ENCODE measurements around the gene TSPAN14. TPM values are rescaled to one million over a fixed set of nuclear protein-coding genes. Genes with fewer than 3 reads are reported as not detected.

The TSPAN14 gene
- total RNA-seq, 1 donor from 2014 or later = 57.4 TPM

DNA sequence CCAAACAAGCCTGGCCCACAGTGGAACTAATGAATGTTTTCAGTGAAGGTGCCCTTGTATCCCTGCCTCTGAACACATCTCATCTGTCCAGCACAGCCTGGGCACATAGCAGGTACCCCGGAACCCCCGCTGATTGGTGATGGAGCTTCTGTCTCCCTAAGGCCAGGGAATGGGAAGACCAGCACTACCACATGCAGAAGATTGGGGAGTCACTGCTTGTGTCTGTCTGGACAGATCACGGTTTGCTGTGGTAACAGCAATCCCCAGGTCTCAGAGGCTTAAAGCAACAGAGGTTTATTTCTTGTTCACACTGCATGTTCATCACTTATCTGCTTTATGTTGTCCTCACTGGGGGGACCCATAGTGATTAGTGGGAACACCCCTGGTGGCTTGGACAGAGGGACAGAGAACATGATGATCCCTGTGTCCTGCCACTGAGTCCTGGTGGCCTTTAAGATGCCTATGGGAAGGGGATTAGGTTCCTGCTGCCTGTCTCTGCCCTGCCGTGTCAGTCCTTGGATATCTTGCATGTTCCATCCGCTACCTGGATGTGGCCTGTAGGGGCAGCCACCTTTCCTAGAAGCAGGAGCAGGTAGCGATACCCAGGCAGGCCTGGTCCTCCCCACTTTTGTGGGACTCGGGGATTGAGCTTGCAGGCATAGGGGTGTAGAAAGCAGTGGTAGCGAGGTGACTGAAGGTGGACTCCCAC lies 3.6 kb downstream of the TSPAN14 start:
- Mint-ChIP-seq H3K4me1 (ENCODE audit: low read depth) (peaks cover 73% of the 10 kb centered on the region), H3K9me3 (ENCODE audit: low read depth) (no peaks in the 10 kb centered on the region), H3K27ac (ENCODE audit: unreplicated experiment) (no peak overlapping the region), H3K4me3 (ENCODE audit: unreplicated experiment) (no peak overlapping the region), H3K27me3 (ENCODE audit: low read depth) (no peaks in the 10 kb centered on the region), H3K36me3 (ENCODE audit: low read depth) (no peaks in the 10 kb centered on the region)
- no peak for DNase-seq (ENCODE audit: low spot score)
- TF ChIP-seq, protein P1, sequence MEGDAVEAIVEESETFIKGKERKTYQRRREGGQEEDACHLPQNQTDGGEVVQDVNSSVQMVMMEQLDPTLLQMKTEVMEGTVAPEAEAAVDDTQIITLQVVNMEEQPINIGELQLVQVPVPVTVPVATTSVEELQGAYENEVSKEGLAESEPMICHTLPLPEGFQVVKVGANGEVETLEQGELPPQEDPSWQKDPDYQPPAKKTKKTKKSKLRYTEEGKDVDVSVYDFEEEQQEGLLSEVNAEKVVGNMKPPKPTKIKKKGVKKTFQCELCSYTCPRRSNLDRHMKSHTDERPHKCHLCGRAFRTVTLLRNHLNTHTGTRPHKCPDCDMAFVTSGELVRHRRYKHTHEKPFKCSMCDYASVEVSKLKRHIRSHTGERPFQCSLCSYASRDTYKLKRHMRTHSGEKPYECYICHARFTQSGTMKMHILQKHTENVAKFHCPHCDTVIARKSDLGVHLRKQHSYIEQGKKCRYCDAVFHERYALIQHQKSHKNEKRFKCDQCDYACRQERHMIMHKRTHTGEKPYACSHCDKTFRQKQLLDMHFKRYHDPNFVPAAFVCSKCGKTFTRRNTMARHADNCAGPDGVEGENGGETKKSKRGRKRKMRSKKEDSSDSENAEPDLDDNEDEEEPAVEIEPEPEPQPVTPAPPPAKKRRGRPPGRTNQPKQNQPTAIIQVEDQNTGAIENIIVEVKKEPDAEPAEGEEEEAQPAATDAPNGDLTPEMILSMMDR (IDR thresholded peaks at IDR 0.05) = no peak

DNA sequence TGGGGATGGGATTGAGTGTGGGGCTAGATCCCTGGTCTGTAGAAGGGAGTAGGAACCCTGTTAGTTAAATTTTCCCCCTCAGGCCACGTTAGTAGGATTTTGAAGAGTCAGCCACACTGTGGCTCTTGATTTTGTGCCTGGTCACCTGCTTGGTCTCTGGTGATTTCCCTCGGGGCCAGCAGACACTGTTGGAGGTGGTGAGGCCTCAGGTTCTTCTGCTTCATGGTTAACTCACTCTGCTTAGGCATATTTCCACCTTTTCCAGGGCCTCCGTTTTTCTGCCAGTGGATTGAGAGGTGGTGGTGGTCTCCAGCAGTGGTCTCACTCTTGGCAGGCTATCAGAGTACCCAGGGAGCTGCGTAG lies 4.1 kb downstream of the TSPAN14 start:
- DNase-seq (ENCODE audit: low spot score) = no peak
- Mint-ChIP-seq H3K27ac (ENCODE audit: unreplicated experiment) (no peak overlapping the region), H3K27me3 (ENCODE audit: low read depth) (no peaks in the 10 kb centered on the region), H3K4me3 (ENCODE audit: unreplicated experiment) (no peak overlapping the region), H3K36me3 (ENCODE audit: low read depth) (no peaks in the 10 kb centered on the region), H3K9me3 (ENCODE audit: low read depth) (no peaks in the 10 kb centered on the region), H3K4me1 (ENCODE audit: low read depth) (peaks cover 76% of the 10 kb centered on the region)
- TF ChIP-seq, protein P1 (IDR thresholded peaks at IDR 0.05) = no peak

DNA sequence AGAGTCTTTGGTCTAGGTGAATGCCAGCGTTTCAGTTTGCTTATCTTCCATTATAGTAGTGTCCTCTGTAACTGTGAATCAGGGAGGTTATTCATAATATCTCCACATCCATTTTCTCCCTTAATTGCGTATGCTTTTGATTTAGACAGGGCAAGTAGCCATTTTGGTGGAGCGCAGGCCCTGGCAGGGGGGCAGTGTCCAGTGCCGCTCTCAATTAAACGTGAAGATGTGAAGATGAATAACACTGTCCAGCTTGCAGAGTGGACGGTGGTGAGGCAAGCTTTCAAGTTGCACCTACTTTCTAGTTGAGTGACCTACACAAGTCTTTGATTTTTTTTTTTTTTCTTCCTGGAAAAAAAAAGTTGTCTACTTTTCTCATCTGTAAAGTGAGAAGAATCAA lies 4.5 kb downstream of the TSPAN14 start:
- peak; percentile 20 for DNase-seq (ENCODE audit: low spot score)
- TF ChIP-seq, protein P1 (IDR thresholded peaks at IDR 0.05) = no peak
- Mint-ChIP-seq H3K27me3 (ENCODE audit: low read depth) (no peaks in the 10 kb centered on the region), H3K27ac (ENCODE audit: unreplicated experiment) (peak overlapping the region; percentile 84), H3K4me3 (ENCODE audit: unreplicated experiment) (no peak overlapping the region), H3K9me3 (ENCODE audit: low read depth) (no peaks in the 10 kb centered on the region), H3K4me1 (ENCODE audit: low read depth) (peaks cover 76% of the 10 kb centered on the region), H3K36me3 (ENCODE audit: low read depth) (no peaks in the 10 kb centered on the region)

DNA sequence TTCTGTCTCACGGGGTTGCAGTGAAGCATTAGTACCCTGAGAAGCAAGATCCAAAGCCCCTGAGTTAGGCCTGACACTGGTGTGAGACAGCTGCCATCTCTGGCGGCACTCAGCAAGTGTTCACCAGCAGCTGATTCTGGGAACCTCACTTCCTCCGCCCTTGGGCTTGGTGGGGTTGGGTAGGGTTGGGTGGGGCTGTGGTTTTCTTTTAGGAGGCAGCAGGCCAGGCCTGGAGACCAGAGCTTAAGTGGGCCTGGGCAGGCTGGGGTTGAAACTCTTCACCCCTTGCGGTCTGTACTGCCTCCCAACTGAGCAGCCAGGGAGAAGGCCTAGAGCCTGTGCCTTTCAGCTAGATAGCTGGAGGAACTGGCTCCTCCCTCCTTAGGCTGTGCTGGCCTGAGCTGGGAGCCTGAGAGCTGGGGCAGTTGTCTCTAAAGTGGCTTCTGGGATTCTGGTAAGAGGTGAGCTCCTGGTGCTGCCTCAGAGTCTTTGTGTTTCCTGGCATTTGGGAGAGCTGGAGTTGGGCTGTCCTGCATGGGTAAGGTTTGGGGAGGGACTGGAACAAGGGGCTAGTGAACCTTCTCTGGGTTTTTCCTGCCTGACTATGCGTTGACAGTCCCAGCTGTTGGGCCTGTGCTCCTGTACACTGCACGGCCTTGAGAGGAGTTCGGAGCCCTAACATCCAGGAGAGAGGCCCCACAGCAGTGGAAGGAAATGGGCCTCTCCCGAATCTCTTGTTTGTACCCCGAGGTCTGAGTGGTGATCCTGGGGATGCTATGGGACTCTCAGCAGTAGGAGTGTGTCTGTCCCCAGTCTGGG lies 5.1 kb downstream of the TSPAN14 start:
- Mint-ChIP-seq H3K9me3 (ENCODE audit: low read depth) (no peaks in the 10 kb centered on the region), H3K27me3 (ENCODE audit: low read depth) (no peaks in the 10 kb centered on the region), H3K27ac (ENCODE audit: unreplicated experiment) (peak overlapping the region; percentile 84), H3K4me1 (ENCODE audit: low read depth) (peaks cover 81% of the 10 kb centered on the region), H3K36me3 (ENCODE audit: low read depth) (no peaks in the 10 kb centered on the region), H3K4me3 (ENCODE audit: unreplicated experiment) (no peak overlapping the region)
- TF ChIP-seq, protein P1 (IDR thresholded peaks at IDR 0.05) = peak; percentile 45
- DNase-seq (ENCODE audit: low spot score) = peak; percentile 54

DNA sequence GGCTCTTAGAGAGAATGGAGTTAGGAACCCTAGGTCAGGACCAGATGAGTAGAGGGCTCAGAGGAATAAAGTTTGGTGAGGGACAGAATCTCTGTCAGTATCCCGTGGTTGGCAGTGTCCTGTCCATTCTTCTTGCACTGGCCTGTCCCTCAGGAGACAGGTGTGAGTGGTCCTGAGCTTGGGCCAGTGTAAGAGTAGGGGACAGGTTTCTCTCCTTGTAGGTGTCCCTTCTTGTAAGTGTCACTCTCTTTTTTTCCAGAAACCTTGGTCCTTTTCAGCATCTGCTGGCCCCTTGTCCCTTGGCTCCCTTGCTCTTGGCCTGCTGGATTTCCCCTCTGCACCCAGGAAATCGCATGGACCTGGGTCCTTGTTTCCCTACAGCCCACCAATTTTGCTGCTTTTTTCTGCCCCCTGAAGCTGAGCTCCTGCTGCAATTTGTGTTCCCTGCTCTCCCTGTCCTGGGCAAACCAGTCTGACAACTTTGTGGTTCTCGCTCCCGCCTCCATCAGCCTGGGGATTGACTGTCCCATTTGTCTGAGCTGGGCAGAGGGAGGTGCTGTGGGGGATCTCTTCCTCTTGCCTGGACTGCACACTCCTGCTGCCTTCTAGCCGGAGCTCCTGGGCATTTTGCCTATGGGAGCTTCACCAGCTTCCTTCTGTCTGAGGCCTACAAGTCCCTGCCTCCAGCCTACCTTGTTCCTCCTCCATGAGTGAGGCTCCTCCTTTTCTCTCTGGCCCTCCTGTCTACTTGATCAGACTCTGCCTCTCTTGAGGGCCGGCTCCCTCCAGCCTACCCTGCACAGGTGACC lies 6.5 kb downstream of the TSPAN14 start:
- Mint-ChIP-seq H3K9me3 (ENCODE audit: low read depth) (no peaks in the 10 kb centered on the region), H3K4me3 (ENCODE audit: unreplicated experiment) (no peak overlapping the region), H3K36me3 (ENCODE audit: low read depth) (no peaks in the 10 kb centered on the region), H3K27ac (ENCODE audit: unreplicated experiment) (peak overlapping the region; percentile 92), H3K27me3 (ENCODE audit: low read depth) (no peaks in the 10 kb centered on the region), H3K4me1 (ENCODE audit: low read depth) (peaks cover 86% of the 10 kb centered on the region)
- TF ChIP-seq, protein P1 (IDR thresholded peaks at IDR 0.05) = no peak
- peak; percentile 36 for DNase-seq (ENCODE audit: low spot score)
